HG03575 (cell line): ENCODE measurements around the gene PROSER2.

Experiments used
- ATAC-seq: cut with Tn5 transposase; IDR thresholded peaks from one replicate; pipeline ENCODE4 v1.9.1; 2021; ENCODE audit not compliant: unreplicated experiment, insufficient number of reproducible peaks, low FRiP score; ENCODE audit errors: extremely low read depth

The PROSER2 gene

DNA sequence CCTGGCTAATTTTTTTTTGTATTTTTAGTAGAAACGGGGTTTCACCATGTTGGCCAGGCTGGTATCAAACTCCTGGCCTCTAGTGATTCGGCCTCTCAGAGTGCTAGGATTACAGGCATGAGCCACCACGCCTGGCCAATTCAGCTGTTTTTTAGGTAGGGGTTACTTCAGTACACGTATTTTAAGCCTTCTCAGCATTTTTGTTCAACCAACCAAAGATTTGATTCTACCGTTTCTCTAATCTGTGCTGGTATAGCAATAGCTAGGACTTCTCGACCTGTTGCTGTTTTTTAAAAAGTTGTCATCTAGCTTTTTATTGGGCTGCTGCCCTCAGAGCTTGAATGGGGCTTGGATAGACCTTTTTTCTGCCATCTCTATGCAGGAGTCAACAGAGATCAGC is 34.9 kb downstream of the PROSER2 start:
- ATAC-seq: no peak

DNA sequence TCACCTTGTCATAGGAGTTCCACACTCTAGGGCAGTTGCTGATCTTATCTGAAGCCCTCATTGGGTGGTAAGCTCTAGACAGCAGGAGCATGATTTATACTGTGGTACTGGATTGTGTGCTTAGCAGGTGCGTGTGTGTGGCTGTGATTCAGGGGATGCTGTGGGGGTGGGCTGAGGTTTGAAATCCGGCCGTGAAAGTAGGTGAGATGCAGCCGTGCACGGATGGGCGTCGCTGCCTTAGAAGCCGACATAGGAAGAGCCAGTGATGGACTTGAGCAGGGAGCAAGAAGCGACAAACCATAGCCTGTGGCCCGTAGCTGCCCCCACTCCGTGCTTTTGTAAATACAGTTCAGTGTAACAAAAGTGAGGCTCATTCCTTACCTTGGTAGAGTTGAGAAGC is 38.2 kb downstream of the PROSER2 start:
- ATAC-seq: no peak

DNA sequence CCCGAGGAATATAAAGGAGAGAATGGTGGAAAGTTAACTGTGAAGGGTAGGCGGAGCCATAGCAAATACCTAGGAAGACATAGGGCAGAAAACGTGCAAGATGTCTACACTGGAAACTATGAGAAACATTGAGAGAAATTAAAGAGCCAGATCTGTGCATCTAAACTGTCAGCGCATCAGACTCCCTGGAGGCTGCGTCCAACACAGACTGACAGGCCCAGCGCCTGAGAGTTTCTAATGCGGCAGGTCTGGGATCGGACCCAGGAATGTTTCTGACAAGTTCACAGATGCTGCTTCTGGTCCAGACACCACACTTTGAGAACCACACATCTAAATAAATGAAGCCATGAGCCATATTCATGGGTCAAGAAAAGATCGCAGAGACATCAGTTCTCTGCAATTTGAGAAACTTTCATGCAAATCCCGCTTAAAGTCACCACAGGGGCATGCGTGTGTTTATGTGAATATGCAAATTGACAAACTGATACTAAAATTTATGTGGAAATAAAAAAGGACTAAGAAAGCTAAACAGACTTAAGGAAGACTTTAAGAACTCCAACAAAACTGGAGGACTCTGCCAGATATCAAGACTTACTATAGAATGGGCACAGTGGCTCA is 38.8 kb downstream of the PROSER2 start:
- ATAC-seq: no peak

DNA sequence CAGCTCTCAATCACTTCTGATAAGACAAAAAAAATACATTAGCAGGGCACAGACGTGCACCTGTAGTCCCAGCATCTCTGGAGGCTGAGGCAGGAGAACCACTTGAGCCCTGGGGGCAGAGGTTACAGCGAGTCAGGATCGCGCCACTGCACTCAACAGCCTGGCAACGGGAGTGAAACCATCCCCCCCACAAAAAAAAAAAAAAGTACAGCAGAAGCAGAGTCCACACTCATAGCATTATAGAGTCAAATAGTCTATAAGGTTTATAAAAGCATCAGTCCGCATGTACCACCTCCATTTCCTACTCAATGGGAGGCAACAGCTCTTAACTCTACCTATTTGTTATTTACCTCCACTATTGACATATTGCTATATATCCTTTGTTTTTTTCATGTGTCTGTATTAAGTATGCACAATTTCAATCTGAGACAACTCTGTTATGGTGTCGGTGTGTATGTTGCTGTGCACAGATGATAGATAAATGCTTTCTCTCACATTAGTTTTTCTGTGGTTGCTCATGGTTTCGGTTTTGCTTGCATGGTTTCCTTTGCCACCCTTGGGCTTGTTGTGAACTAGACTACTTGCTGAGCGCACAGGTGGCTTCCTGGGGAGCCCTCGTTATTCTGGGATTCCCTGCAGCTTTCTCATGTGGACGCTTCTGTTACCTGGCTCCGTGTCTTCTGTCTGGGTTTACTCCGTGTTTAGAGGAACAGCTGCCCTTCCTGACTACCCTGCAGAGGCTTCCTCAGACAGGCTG is 40.4 kb downstream of the PROSER2 start:
- ATAC-seq: no peak

DNA sequence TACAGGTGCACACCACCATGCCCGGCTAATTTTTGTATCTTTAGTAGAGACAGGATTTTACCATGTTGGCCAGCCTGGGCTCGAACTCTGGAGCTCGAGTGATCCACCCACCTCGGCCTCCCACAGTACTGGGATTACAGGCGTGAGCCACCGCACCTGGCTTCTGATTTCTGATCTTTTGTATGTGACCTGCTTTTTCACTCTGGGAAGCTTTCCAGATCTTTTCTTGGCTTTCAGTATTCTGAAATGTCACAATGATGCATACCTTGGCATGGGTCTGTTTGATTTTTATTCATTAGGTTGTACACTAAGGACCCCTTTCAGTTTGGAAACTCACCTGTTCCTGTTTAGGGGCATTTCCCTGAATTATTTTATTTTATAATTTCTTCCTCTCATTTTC is 41.6 kb downstream of the PROSER2 start:
- no peak for ATAC-seq

DNA sequence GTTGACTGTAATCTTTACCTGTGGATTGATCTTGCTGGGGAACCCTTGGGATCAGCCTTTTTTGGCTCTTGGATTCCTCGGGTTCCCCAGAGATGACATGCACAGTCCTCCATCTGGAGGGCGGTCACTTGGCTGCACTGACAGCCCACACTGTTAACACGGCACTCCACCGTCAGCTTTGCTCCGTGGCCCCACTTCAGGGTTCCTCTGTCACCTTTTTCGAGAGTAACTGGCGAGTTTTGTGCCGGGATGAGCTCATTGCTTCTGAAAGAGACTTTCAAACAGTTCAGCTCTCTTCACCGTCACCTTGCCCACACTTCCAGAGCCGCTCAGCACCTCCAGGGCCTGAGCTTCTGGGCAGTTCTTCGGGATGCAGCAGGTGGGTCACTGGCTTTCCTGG is 42.4 kb downstream of the PROSER2 start:
- ATAC-seq: no peak

DNA sequence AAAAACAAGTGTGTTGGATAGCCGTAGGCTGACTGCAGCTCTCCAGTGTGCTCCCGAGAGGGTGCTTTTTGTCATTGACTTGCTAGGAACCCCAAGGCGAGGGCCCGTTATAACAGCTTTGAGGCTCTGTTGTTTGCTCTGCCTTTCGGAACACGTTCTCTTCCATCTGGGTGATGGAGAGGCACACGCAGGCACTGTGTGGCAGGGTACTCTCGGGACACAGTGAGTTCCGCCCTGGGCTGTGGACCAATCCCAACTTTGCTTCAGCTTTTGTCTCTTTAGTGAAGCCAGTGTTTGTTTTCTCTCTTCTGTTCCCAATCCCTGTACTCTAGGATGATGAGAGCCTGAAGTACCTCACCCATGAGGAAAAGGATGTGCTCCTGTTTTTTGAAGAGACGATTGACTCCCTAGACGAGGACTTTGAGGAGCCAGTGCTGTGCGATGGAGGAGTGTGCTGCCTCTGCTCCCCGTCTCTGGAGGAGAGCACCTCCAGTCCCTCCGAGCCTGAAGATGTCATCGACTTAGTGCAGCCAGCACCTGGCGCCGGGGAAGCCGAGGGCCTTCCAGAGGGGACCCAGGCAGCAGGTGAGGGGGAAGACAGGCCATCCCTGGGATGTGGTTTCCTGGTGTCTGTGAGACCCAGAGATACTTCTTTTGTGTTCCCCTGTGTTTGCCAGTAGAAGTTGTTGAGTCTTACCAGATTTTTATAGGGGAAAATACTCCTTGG is 43.2 kb downstream of the PROSER2 start:
- no peak for ATAC-seq

DNA sequence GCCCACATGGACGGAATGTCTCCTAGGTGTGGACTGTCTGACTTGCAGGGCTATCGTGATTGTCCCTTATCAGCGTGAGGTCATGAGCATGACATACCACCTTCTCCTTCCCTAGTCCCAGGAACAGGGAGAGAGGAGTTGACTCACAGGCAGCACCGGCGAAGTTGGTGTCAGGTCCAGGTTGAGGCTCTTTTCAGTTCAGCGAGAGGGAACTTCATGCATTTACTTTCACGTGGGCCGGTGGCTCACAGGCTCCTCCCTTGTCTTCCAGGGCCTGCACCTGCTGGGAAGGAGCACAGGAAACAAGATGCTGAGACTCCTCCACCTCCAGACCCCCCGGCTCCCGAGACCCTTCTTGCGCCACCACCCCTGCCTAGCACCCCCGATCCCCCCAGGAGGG is 46.1 kb downstream of the PROSER2 start:
- ATAC-seq: no peak

DNA sequence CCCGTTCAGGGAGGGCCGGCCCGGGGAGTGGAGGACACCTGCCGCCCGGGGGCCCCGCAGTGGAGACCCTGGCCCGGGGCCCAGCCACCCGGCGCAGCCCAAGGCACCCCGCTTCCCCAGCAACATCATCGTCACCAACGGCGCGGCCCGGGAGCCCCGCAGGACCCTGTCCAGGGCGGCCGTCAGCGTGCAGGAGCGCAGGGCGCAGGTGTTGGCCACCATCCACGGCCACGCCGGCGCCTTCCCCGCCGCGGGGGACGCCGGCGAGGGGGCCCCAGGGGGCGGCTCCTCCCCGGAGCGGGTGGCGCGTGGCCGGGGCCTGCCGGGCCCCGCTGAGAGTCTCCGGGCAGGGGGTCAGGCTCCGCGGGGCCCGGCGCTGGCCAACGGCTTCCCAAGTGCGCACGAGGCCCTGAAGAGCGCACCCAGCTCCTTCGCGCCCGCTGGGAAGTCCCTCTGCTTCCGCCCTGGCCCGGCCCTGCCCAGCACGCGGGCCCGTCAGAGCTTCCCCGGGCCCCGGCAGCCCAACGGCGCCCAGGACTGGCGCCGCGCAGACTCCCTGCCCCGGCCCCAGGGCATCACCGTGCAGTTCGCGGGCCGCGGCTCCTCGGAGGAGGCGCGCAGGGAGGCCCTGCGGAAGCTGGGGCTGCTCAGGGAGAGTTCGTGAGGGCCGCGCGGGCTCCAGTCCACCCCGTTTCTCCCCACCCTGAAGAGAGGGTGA is 46.7 kb downstream of the PROSER2 start:
- ATAC-seq: no peak

DNA sequence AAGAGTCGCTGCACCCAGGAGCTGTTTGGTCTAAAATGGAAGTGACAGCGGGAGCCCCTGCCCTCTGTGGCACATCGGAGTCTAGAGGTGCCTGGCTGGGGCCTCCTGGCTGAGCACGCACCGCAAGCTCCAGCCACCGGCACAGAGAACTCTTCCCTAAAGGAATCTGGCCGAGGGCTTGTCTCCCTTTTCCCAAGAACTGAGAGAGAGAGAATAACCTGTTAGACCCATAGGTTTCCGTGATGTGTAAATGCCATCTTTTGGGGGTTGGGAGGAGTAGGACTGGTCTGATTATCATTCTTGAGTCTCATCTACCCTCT is 47.3 kb downstream of the PROSER2 start:
- ATAC-seq: no peak

DNA sequence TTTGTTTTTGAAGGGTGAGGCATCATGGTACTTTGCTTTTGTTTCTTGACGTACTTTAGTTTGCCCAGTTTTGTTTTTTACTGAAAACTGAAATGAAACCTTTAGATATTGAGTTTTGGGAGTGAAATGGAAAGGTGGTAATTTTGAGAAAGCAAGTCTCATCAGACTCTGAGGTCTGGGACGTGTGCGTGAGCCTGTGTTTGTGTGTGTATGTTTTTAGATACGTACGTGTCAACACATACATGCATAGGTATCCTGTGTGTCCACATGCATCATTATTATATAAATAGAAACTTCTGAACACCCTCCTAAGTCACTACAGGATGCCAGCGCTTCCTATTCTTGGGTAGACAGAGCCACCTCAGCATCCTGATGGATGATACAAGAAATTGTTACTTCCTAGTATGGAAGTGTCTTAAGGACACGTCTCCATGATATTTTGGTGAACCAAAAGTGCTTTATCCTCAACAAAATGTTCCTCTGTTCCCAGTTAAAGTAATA is 47.8 kb downstream of the PROSER2 start:
- no peak for ATAC-seq

DNA sequence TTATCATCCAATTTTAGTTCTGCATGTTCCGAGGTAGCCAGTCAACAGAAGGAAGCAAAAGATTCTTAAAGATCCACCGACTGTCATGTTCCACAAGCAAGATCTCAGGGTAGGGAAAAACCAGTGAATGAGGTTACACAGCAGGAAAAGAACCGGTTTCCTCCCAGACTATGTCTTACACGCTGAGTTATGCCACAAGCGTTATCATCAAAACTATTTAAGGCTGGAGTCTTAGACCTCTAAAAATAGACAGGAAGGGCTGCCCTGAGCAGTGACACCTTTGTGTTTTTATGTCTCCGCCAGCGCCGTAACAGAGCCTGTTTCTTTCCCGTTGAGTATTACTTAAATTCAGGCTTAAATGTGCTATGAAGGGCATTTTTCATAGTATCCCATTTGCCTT is 48.3 kb downstream of the PROSER2 start:
- ATAC-seq: no peak

DNA sequence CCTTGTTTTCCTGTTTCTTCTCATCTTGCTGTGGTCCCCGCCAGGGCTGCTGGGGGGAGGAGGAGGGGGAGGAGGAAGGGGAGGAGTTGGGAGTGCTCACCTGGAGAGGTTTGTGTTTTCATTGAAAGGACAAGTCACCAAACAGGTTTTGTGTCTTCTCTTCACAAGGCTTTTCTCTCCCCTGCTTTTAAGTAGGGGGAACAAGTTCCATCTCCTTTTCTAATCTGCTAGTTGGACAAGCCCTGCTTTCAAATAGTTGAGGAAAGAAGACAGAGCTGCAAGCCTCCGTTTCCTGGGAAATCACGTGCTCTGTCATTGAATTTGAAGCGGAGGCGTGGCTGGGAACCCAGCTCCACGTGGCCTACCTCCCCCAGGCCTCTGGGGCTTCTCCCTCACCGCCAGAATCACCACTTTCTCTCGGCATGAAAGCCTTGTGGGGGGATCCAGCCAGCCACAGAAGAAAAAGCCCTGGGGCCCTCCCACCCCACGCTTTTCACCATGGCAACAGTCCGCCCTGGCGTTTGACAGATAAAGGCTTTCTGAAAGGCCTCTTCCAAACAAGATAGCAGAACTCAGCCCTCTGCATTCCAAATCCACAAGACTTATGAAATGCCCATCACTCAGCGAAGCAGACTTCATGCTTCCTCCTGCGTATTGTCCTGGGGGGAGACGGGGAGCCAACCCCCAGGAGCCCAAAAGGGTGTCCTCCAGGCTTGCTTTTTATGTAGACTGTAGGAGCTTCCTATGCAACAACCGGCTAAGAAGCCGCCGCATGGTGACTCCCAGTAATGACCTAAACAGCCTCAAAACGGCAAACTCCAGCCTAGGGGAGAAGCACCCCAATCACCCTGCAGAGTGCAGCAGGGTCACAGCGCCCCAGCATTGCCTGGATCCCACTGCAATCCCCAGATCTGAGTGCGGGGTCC is 51.7 kb downstream of the PROSER2 start:
- no peak for ATAC-seq

DNA sequence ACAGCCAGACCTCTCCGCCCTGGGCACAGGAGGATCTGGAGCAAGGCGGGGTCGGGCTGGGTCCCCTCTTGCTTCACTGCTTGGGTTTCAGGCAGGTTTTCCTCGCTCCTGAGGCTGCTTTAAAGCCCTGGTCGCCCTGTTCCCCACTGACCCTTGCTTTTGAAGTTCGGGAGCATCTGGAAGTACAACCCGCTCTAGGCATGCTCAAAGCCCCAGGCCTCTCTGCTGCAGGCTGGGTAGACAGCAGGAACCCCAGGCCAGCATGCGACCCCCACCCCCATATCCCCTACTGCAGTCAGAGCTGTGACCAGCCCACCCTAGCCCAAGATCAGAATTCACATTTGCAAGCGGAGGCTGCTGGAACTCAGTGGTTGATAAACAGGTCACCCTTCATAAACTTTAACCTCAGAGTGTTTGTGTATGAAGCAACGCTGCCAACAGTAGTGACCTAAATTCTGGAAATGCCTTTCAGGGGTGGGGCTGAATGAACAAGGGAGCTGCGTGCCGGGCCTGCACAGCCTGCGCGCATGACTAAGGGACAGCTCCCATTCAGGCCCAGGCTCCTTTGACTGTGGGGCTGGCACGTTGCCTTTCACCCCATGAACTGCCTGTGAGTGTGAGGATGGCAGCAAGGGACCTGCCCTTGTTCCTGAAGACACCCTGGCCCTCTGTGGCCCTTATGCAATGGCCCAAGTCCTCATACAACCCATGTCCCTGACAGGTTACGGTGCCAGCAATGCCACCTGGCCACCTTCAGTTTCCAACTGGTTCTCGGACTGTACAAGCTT is 52.5 kb downstream of the PROSER2 start:
- ATAC-seq: no peak

DNA sequence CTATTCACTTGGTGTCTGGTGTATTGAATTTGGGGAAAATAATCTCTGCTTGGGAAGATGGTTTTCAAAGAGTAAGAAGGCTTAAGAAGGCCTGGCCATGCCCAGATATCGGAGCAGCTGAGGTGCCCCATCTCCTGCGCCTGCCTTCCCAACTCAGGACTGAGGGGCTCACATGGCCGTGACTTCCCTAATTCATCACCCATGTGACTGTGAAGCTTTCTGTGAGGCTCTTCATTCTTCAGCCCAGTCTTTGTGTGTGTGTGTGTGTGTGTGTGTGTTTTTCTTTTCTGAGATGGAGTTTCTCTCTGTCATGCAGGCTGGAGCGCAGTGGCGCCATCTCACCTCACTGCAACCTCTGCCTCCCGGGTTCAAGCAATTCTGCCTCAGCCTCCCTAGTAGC is 53.2 kb downstream of the PROSER2 start:
- no peak for ATAC-seq

DNA sequence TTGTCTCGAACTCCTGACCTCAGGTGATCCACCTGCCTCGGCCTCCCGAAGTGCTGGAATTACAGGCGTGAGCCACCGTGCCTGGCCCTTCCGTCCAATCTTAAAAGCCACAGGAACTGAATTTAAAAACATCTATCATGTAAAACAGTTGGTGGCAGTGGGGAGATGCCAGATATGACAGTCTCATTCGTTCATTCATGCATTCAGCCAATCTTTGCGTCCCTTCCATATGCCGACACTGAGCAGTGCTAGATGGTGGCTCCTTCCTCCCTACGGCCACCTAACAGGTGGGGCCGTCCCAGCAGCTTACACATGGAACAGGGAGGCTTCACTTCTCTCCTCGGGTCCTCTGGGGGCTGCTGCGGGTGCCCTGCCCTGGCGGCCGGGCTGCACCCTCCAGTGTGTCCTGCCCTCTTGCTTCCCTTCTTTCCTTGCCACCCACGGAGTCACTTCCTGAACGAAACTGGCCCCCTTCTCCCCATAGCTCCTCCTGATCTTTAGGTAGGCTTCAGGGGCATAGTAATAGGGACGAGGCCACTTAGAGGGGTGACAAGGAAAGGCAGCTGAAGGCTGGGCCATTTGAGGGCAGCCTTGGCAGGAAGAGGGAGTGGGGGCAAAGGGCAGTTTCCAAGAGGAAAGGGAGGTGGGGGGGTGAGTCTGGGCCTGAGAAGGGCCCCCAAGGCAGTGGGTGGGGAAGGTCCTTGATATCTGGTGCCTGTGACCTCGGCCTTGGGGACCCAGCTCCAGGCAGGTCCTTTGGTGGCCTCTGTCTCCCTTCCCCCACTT is 53.8 kb downstream of the PROSER2 start:
- no peak for ATAC-seq

DNA sequence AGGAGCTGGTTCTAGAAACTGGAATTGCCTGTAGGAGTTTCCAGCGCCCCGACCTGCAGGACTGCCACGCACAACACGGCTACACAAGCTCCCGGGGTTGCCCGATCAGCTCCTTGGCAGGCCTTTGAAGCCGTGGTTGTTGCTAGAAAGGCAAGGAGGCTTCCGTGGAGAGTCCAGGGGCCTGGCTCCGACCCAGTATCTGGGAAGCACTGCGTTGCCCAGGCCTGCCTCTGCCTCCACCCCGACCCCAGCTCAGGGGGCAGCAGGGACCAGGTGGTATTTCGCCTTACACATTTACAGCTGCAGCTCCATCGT is 54.4 kb downstream of the PROSER2 start:
- no peak for ATAC-seq
